Stimulated activated CD4-positive, alpha-beta T cell treated with anti-CD3 and anti-CD28 coated beads, Interleukin-2, amount 100 ng/mL, for 48 hours (primary cell): Measurements from ENCODE around the gene DLGAP1.

ENCODE experiments used
- DNase-seq, 2 donors: peaks; one replicate each; pipeline ENCODE4 v3.0.0-alpha.2; 2020

The DLGAP1 gene

DNA sequence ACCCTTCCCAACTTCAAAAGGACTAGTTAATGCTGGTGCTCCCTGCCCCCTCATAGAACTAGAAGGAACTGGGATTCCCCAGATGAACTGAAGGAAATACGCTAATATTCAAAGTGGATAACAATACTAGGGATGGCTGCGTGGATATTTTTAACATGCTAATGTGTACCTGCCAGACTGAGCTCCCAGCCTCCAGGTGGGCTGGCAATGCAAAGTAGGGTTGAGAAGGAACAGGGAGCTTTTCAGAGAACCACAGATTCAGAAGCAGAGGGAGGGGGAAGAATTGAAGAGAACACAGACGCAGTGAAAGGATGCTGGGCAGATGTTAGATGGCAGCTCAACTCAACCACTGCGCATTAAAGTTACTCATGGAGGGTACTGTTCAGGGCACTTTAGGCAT is 650.8 kb downstream of the DLGAP1 start:
- no peak for DNase-seq

DNA sequence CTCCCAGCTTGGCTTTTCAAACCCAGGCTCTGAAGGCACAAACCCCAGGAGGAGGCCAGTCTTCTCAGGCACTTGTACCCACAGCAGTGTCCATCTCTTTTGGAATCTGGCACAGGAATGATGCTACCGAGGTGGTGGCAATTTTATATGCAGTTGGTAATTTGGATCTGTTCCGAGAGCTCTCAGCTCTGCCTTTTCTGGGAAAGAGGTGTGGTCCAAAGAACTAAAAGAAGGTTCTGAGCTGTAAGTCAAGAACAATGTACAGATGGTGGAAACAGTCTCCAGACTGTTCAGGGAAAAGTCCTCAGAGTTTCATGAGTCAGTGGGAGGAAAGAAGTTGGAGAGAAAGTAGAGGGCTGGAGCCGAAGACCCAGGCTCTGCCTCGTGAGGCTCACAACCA is 651.8 kb downstream of the DLGAP1 start:
- DNase-seq = no peak

DNA sequence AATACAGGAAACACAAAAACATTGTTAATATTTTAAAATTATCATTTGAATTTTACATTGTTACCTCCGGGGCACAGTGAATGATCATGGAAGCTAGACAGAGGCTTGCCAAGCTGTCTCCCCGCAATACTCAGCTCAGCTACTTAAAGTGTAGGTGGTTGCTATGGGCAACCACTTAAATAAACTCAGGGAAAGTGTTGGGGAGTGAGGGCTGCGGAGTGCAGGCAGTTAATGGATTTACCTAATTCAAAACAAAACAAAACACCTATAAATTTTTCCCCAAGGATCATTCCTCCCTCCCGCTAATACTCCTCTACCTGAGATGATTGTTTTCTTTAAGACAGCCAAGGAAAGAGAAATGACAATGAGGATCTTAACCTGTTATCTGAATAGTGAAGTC is 655.6 kb downstream of the DLGAP1 start:
- no peak for DNase-seq

DNA sequence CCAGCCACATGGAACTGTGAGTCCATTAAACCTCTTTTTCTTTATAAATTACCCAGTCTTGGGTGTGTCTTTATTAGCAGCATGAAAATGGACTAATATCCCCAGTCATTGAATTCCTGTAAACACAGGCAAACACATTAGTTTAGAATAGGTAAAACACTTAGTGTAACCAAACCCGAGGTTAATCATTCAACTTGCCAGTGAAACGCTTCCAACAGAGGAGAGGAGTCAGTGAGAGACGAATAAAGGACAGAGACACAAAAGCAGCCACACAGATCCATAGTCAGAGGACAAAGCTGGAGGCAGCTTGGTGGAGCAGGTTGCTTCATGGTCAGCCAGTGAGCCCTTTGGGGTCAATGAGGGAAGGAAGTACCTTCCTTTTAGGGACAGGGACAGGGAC is 657.1 kb downstream of the DLGAP1 start:
- DNase-seq = no peak

DNA sequence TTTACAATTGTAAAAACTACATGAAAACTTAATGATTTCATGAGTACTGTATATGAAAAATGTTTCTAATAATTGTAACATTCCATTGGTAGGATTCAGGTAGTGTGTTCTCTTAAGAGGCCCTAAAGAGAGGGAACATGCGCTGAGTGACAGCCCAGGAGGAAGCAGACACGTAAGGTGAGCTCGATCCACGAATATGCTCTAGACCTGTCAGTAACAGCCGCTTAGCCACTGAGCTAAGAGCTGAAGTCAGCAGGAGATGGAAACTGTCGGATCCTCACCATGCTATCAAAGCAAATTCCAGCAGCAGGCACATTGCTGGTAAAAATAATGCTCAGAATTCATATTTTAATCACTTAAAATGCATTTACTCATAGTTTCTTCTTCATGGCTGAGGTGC is 658.7 kb downstream of the DLGAP1 start:
- no peak for DNase-seq

DNA sequence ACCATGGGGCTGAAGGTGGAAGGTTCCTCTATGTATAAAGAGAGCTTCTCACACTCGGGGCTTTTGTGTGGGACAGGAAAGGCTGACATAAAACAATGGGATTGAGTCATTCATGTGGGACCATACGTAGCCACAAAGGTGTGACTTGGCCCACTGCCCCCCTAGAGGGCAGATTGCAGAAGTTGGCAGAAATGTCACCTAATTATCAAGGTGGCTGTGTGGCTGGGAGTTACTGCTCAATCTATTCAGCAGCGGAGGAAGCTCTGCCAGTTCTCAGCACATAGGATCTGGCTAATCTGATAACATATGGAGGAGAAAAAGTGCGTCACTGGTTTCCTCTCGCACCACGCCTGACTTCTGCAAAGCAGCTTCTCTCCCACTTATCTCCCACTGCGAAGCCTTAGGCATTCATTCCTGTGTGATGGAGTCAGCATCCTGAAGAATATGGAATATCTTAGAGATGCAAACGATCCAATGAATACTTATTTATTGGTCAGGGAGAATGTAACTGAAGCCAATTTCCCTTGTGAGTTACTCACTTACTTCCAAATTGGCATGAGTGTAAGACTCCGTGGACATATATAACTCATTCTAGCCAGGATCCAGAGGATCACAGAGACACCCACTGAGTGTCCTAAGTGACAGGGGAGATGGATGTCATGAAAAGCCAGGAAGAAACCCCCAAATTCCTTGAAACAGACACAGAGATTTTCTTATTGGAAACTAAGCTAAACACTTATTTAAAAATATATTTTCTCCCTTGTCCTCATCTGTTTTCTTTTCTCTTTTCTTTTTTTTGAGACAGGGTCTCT is 660.4 kb downstream of the DLGAP1 start:
- DNase-seq = no peak

DNA sequence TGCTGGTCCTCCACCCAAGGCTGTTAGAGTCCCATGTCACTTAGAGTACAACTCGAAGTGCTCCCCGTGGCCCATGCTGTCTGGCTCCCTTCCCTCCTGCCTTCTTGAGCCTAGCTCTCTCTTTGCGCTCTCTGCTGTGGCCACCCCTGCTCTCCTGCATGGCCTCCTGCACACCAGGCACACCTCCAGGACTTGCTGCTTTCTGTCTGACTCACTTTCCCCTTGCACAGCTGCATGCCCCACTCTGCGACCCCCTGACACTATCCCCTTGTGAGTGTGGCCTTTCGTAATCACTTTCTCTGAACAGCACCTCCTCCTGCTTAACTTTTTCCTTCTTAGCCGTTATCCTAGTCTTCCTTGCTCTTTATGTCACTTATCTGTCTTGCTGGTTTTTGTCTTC is 661.6 kb downstream of the DLGAP1 start:
- no peak for DNase-seq

DNA sequence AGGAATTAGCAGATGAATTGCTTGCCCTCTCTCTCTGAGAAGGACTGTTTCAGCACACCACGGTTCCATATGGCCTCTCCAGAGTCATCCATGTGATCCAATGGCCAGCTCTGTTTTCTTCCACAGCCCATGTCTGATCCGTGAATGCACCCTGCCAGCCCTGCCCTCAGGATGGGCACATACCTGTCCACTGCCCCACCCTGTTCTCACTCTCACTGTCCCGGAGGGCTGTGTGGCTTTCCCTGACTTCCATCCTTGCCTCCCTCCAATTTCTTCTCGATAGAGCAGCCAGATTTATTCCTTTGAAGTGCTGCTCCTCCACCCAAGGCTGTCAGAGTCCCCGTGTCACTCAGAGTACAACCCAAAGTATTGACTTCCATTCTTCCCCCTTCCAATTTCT is 662.0 kb downstream of the DLGAP1 start:
- DNase-seq = no peak

DNA sequence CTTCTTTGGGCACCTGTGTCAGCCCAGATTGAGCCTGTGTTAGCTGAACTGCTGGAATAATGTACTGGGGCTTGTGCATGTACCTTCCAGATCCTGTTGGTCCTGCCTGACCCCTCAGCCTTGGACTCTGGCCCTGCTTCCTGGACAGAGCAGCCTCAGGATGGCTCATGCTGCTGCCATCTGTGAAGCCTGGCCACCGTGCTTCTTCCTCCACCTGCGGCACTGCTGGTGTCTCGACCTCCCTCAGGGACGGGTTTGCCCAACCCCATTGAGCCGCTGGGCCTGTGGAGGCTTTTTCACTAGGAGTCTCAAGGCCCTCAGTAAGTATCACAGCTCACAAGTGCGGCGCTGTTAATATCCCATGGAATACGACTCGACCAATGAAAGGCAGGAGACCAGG is 662.4 kb downstream of the DLGAP1 start:
- DNase-seq = no peak

DNA sequence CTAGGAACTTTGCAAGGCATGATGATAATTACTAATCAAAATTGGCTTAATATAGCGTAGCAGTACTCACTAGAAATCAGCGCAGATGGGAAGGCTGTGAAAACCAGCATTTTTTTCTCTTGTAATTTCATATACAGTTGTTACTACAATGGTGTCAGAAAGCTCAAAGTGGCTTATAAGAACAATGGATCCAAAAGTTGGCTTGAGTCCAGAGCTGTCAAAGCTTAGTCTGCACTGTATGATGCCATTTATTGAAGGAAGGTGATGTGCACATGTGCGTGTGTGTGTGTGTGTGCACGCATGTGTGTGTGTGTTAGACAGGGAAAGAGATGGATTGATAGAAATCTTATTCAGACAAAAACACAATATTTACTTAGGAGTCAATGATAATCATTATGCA is 663.9 kb downstream of the DLGAP1 start:
- DNase-seq = no peak

DNA sequence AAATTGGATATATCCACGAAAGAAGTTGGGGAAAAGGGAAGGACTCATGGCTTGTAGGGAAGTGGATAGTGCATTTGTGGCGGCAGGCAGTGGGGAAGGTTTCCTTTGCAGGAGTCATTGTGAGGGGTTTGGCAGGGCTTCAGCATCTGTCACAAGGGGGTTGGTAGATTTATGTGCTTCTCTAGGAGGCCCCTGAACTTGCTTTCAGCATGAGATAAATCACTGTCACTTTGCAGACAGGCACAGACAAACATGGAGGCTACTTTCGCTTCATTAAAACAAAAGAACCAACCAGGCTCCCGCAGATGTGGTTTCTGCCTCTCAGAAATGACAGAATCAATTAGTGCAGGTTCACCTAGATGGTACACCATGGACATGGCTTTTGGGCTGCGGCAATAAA is 664.4 kb downstream of the DLGAP1 start:
- DNase-seq = no peak

DNA sequence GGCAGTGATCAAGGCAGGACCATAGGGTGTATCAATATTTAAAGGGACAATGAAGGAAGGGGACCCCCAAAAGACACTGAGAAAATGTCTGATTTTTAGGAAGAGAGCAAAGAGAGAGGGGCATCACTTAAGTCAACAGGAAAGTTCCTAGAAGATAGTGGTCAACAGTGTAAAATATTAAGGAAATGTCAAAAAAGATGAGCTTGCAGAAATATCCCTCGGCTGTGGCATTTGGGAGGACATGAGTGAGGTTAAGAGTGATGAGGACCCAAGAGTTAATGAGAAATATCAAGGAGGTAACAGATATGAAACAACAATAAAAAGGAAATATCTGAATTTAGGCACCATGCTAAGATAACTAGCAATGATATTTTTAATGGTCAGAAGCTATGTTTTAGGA is 665.6 kb downstream of the DLGAP1 start:
- DNase-seq = no peak

DNA sequence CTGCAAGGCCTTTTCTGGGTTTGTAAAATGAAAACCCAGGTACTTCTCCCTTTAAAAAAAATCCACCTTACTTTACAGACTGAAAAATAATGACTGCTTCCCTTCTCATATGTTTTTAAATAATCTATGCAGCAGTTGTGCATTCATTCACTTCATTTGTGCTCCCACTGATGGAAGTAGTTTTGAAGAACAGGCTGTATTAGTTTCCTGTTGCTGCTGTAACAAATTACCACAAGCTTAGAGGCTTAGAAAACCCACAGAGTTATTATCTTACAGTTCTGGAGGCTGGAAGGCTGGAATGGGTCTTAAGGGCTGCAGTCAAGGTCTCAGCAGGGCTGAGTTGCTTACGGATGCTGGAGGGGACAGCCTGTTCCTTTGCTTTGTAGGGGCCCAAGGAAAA is 670.2 kb downstream of the DLGAP1 start:
- DNase-seq = no peak

DNA sequence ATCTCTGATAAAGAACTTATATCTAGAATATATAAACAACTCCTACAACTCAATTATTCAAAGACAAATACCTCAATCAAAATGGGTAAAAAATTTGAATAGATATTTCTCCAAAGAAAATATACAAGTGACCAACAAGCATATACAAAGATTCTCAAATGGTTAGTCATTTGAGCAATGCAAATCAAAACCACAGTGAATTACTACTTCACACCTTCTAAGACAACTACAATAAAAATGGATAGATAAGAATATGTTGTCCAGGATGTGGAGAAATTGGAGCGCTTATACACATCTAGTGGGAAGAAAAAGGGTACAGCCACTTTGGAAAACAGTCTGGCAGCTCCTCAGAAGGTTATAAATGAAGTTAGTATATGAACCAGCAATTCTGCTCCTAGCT is 672.2 kb downstream of the DLGAP1 start:
- no peak for DNase-seq

DNA sequence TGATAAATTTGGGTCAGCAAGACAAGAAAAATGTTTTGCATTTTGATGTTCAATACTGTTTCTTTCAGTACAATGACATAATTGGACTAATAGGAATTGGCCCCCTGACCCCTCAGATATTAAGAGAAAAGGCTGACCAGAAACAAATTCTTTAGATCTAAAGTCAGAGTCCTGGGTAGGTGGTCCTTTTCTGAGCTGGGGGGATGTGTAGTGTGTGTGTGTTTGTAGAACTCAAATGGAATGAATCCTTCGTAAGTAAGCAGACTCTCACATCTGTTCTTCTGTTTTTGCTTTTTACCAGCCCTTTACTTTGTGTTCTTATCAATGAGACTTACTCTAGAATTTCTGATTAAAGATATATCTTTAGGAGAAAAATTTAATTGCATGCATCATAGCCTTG is 677.4 kb downstream of the DLGAP1 start:
- DNase-seq = no peak

DNA sequence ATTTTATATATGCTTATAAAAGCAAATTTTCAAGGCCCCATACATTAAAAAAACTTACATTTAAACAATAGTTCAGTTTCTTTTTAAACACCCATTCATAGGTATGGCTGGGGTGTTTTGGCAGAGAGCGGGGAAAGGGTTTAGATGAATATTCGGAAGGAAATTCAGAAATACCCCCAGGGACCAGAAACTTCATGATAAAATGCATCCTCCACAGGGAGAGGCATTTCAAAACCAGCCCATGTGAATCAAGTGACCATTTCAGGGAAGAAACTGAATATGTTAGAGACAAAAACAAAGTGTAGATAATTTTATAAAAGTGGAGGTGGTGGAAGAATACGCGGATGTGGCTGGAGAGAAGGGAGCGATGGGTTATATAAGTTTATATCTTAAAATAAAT is 678.0 kb downstream of the DLGAP1 start:
- DNase-seq = no peak

DNA sequence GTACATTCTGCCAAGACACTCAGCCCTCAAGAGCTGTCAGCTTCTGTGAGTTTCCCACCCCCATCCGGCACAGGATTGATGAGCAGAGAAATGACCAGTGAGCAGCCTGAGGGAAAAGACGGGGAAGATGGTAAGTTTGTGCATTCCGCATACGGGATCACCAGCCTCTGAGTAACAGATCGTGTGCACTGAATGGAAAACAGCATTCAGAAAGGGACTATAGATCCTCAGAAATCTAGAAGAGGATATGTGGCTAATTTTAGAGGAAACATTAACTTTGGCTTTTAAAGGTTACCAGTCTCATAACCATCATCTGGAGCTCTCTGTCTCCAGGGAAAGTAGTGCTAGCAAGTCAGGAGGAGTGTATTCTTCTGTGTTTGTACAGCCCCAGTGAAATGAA is 679.1 kb downstream of the DLGAP1 start:
- DNase-seq = no peak

DNA sequence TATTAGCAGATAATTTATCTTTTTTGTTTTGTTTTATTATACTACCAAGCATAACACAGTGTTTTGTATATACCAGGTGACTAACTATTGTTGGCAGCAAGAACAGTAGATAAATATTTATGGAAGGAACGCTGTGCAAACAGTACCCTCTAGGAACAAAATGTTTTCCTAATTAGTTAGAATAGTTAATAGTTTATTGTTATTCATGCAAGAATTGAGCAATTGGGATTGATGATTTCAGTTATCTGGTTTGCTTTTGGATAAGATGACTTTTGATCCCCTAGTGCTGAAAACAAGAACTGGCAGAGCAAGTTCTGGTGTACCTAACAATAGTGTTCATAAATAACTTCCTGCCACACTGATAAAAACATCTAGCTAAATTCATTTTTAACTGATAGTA is 681.8 kb downstream of the DLGAP1 start:
- no peak for DNase-seq

DNA sequence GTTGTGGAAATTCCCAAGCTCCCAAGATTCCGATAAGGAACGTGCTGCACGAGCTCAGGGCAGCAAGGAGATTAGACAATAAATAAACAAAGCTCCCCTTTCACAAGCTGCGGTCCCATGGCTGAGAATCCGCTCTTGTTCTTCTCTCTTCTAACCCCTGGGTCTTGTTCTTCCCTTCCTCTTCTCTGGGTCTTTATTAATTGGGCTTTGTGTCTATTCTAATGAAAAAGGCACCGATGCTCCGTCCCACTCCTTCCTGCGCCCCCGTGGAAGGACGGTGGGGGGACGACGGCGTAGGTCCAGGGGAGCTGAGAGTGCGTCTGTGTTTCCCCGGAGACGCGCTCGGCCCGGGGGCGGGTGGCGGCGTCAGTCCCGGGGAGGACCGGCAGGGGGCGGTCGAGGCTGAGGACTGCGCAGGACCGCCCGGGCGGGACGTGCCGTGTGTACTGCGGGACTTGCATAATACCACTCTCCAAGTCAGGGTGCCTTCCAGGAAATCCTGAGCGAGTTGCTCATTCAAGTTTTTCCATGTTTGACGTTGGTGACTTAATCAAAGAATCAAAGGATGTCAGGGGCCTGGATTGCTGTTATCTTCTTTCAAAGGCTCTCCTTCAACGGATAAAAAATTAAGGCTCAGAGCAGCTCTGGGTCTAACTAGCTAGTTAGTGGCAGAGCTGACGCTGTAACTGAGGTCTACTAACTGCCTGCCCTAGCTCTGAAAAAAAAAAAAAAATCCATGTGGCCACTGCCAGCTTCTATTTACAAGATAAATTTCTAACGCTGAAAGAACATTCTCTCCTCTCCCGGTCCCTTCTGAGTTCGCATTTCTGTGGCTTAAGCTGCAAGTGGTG is 683.8 kb downstream of the DLGAP1 start:
- DNase-seq = peak; percentile 82 to 94

DNA sequence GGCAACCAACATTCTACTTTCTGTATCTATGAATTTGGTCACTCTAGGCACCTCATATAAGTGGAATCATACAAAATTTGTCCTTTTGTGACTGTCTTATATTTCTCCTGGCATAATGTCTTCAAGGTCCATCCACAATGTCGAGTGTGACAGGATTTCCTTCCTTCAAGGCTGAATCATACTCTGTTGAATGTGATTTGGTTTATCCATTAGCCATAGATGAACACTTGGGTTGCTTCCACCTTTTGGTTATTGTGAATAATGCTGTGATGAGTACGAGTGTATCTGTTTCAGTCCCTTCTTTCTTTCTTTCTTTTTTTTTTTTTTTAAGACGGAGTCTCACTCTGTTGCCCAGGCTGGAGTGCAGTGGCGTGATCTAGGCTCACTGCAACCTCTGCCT is 693.8 kb downstream of the DLGAP1 start:
- DNase-seq = no peak

DNA sequence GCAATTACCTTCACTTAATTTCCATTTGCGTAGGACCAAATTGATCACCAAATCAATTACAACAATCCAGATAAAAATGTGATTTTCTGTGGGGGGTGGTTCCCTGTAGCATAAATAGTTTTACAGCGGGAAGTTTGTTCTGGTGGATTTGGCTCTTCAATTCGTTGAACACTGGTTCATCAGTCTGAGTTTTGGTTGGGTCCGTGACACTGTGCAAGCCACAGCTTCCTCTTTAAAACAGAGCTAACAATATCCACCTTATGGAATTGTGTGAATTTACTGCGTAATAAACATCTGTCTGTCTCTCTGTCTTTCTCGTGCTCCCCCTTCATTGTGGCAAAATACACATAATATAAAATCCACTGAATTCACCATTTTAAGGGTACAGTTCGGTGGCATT is 694.4 kb downstream of the DLGAP1 start:
- no peak for DNase-seq

DNA sequence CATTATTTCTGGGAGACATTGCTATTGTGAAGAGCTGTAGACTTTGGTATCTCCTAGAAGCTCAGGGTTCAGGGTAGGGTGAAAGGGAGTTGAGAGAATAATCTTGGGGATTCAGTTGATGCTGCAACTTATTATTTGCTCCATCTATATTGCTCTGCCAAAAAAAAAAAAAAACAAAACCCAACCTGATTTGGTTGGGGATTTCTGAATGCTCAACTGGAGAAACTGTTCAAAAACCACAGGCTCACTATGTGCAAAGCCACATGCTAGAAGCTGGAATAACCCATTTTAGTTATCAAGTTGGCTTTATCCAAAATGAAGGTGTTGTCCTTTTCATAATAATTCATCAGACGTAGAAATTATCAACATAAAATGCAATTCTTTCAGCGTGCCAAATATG is 696.0 kb downstream of the DLGAP1 start:
- DNase-seq = no peak

DNA sequence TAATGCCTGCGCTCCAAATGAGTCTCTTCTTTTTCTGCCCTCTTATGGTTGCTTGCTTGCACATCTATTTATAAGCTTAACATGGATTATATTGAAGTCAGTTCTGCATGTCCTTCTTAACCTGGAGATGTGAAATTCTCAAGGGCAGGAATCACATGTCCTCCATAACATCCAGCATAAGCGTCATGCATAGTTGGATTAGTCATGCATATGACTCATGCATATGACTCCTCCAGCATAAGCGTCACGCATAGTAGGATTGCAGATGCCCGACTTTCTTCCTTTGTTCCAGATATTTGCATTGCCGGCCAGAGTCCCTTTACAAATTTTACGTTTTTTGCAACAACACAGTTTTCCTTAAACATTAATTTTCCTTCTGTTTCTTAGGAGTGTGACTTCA is 696.6 kb downstream of the DLGAP1 start:
- no peak for DNase-seq

DNA sequence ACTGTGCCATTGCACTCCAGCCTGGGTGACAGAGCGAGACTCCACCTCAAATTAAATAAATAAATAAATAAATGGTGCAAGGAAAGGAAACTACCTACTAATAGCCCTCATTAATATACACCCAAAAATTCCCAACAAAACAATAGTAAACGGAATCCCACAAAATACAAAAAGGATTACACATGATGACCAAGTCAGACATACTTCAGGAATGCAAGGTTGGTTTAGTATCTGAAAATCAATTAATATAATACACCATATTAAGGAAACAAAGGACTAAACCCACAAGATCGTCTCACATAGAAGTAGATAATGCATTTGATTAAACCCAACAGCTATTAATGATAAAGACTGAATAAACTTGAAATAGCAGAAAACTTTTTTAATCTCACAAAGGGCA is 697.7 kb downstream of the DLGAP1 start:
- DNase-seq = no peak

DNA sequence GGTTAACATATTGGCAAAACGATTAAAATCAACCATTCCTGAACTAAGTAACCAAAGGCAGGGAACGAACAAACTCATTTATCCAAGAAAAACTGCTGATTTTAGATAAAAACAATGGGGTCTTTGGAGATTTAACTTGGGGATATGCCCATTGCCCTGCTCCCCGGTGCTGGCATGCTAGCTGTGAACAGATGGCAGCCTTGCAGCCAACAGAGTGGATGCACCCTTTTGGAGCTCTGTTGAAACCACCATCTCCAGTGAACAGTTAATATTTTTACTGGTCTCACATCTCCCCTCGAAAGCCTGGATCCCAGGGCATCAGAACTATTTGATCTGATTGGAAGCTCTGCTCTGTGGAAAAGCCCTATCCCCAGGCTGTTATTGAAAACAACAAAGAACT is 702.0 kb downstream of the DLGAP1 start:
- DNase-seq = no peak
